Measurements from ENCODE around the gene ZNF22.

Gene ZNF22

GRCh38 chr10:45000752-45001380 is at the start of gene ZNF22:
TSS of gene ZNF22 (plus strand) at chr10:45000923. CDS start at chr10:45003369, 2,446 bp downstream.
- peak; percentile 48 for DNase-seq

GRCh38 chr10:44951576-44952226 is 49.0 kb upstream of the ZNF22 start:
- no peak for DNase-seq

- no peak for DNase-seq
These were observed 47.9 kb upstream of the ZNF22 start for GRCh38 chr10:44952779-44953231.

- DNase-seq: no peak
These were observed 46.7 kb upstream of the ZNF22 start for GRCh38 chr10:44954042-44954441.

GRCh38 chr10:44954962-44955361 is 45.8 kb upstream of the ZNF22 start:
- no peak for DNase-seq

- no peak for DNase-seq
These were observed 45.2 kb upstream of the ZNF22 start for GRCh38 chr10:44955413-44956070.

- no peak for DNase-seq
These were observed 44.5 kb upstream of the ZNF22 start for GRCh38 chr10:44956226-44956625.

GRCh38 chr10:44956717-44957706 is 43.7 kb upstream of the ZNF22 start:
- DNase-seq: no peak

GRCh38 chr10:44958196-44958897 is 42.4 kb upstream of the ZNF22 start:
- no peak for DNase-seq

GRCh38 chr10:44958898-44959246 is 41.9 kb upstream of the ZNF22 start:
- no peak for DNase-seq

- peak; percentile 85 for DNase-seq
These were observed 41.3 kb upstream of the ZNF22 start, which contains the start of gene RASSF4 for GRCh38 chr10:44959247-44960087. TSS of gene RASSF4 (plus strand) at chr10:44959802. CDS start at chr10:44970203, 10,401 bp downstream.

GRCh38 chr10:44960088-44960460 is 40.6 kb upstream of the ZNF22 start:
- peak; percentile 5 for DNase-seq

GRCh38 chr10:44960482-44961229 is 40.1 kb upstream of the ZNF22 start:
- DNase-seq: no peak

GRCh38 chr10:44961230-44961571 is 39.5 kb upstream of the ZNF22 start:
- no peak for DNase-seq

GRCh38 chr10:44961931-44962750 is 38.6 kb upstream of the ZNF22 start:
- DNase-seq: no peak

GRCh38 chr10:44962870-44963738 is 37.6 kb upstream of the ZNF22 start:
- DNase-seq: no peak

- DNase-seq: no peak
These were observed 36.7 kb upstream of the ZNF22 start for GRCh38 chr10:44963772-44964633.

GRCh38 chr10:44965104-44965503 is 35.6 kb upstream of the ZNF22 start:
- no peak for DNase-seq
